Trophoblast cell (in vitro differentiated cells and primary cell): ENCODE results near the gene KLHL40.

ENCODE experiments used
- DNase-seq, 2 donors: peaks; one replicate each; pipeline ENCODE4 v3.0.0-alpha.2; 2016
- H2AFZ ChIP-seq: 2 replicates; pipeline ENCODE4 v1.6.1; 2013; ENCODE audit warnings: low read length, moderate library complexity, mild to moderate bottlenecking; ENCODE audit not compliant: insufficient read depth, poor library complexity
- H2AK5ac ChIP-seq: 2 replicates; pipeline ENCODE4 v1.6.1; 2013; ENCODE audit warnings: mild to moderate bottlenecking, low read length
- H2BK120ac ChIP-seq: 2 replicates; pipeline ENCODE4 v1.6.1; 2013; ENCODE audit warnings: low read length, mild to moderate bottlenecking, moderate library complexity; ENCODE audit not compliant: insufficient read depth, poor library complexity
- H2BK12ac ChIP-seq: 2 replicates; pipeline ENCODE4 v1.6.1; 2013; ENCODE audit warnings: mild to moderate bottlenecking, low read length, moderate library complexity
- H2BK5ac ChIP-seq: 2 replicates; pipeline ENCODE4 v1.6.1; 2013; ENCODE audit warnings: low read length, low read depth, moderate library complexity, mild to moderate bottlenecking; ENCODE audit not compliant: poor library complexity
- H3K14ac ChIP-seq: 2 replicates; pipeline ENCODE4 v1.6.1; 2013; ENCODE audit warnings: mild to moderate bottlenecking, low read length
- H3K18ac ChIP-seq: 2 replicates; pipeline ENCODE4 v1.6.1; 2013; ENCODE audit warnings: mild to moderate bottlenecking, low read length
- H3K23ac ChIP-seq: 2 replicates; pipeline ENCODE4 v1.6.1; 2013; ENCODE audit warnings: low read length
- H3K27ac ChIP-seq: 2 replicates; pipeline ENCODE4 v1.5.1; 2013; ENCODE audit warnings: low read depth, mild to moderate bottlenecking, inconsistent platforms, low read length, moderate library complexity
- H3K27me3 ChIP-seq: 2 replicates; pipeline ENCODE4 v1.6.1; 2013; ENCODE audit warnings: inconsistent platforms, mild to moderate bottlenecking, low read length, moderate library complexity; ENCODE audit not compliant: insufficient read depth
- H3K36me3 ChIP-seq, 2 experiments: 1 replicate in 1 of 2; 2 replicates in 1 of 2; pipeline ENCODE4 v1.6.1; 2013; ENCODE audit warnings: low read length in 2 of 2, mild to moderate bottlenecking in 2 of 2, moderate library complexity in 1 of 2; ENCODE audit not compliant: insufficient read depth in 2 of 2, control insufficient read depth in 1 of 2
- H3K4ac ChIP-seq: 2 replicates; pipeline ENCODE4 v1.6.1; 2013; ENCODE audit warnings: low read depth, mild to moderate bottlenecking, low read length, moderate library complexity
- H3K4me1 ChIP-seq, 2 experiments: 1 replicate in 1 of 2; 2 replicates in 1 of 2; pipeline ENCODE4 v1.6.1; 2013; ENCODE audit warnings: low read length in 2 of 2, mild to moderate bottlenecking in 2 of 2, moderate library complexity in 1 of 2; ENCODE audit not compliant: insufficient read depth in 2 of 2, control insufficient read depth in 1 of 2
- H3K4me2 ChIP-seq: 2 replicates; pipeline ENCODE4 v1.6.1; 2013; ENCODE audit warnings: inconsistent platforms, mild to moderate bottlenecking, low read length, moderate library complexity
- H3K4me3 ChIP-seq: 2 replicates; pipeline ENCODE4 v1.5.1; 2013; ENCODE audit warnings: mild to moderate bottlenecking, low read depth, low read length, inconsistent platforms
- H3K79me1 ChIP-seq: one replicate; pipeline ENCODE4 v1.6.1; 2013; ENCODE audit warnings: low read length
- H3K79me2 ChIP-seq: 2 replicates; pipeline ENCODE4 v1.6.1; 2013; ENCODE audit warnings: low read length, mild to moderate bottlenecking; ENCODE audit not compliant: control insufficient read depth, insufficient read depth, poor library complexity
- H3K9ac ChIP-seq: 2 replicates; pipeline ENCODE4 v1.6.1; 2013; ENCODE audit warnings: mild to moderate bottlenecking, low read length
- H3K9me3 ChIP-seq: 2 replicates; pipeline ENCODE4 v1.6.1; 2013; ENCODE audit warnings: low read depth, mild to moderate bottlenecking, control low read depth, inconsistent platforms, low read length; ENCODE audit not compliant: insufficient read depth
- H4K12ac ChIP-seq: 2 replicates; pipeline ENCODE4 v1.6.1; 2013; ENCODE audit warnings: low read depth, mild to moderate bottlenecking, low read length, moderate library complexity
- H4K8ac ChIP-seq: 2 replicates; pipeline ENCODE4 v1.6.1; 2013; ENCODE audit warnings: low read depth, mild to moderate bottlenecking, low read length, moderate library complexity
- H4K91ac ChIP-seq: one replicate; pipeline ENCODE4 v1.6.1; 2013; ENCODE audit warnings: low read depth, mild to moderate bottlenecking, low read length, moderate library complexity
- WGBS: extraction: QIAGEN DNeasy Blood & Tissue Kit; methylation state at CpG from one replicate; pipeline ENCODE4 v1.1.7; 2013; ENCODE audit warnings: missing lambda C conversion rate; ENCODE audit not compliant: insufficient read length, insufficient coverage; ENCODE audit errors: extremely low coverage; 5-methylcytosine and 5-hydroxymethylcytosine counted together

The KLHL40 gene

DNA sequence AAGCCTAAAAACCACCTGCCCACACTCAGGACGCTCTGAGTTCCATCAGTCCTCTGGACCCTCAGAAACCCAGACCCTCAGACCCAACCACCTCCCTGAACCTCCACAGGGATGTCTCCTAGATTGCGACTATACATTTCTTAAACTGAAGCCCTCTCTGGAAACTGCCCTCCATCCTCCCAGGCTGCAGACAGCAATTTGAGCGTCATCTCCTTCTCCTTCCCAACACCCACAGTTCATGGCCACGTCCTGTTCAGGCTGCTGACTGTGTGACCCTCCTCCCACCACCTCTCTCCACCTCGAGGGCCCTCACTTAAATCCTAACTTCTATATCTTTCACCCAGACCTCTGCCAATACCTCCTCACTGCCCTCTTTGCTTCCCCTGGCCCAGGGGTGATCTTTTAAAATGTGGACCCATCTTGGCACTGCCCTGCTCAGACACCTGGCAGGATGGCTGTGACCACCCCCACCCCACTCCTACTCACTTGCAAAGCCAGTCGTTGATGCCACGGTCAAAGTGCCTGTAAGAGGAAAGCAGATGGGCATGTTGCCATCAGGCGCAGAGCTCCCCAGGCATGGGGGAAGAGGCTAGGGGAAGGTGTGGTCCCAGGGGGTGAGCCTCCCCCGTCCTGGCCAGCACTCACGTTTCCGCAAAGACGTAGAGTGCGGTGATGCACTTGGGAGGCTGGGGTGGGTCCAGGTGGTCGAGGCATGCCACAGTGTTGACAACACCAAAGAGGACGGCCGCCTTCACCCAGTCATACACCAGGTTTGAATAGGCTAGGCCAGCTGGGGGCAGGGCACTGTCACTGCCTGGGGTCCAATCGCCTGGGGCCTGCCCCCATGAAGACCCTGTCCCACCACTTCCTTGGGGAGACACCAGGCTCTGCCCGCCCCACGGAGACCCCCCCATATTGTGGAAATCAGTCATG lies 11.3 kb downstream of the KLHL40 start:
- H4K12ac ChIP-seq: no peak overlapping the region
- H3K4me2 ChIP-seq: no peak overlapping the region
- H4K91ac ChIP-seq: no peak overlapping the region
- H2AK5ac ChIP-seq: no peak overlapping the region
- H2BK120ac ChIP-seq: no peak overlapping the region
- H3K4ac ChIP-seq: no peak overlapping the region
- H3K79me2 ChIP-seq: no peaks in the 10 kb centered on the region
- no peak overlapping the region for H3K23ac ChIP-seq
- DNase-seq: no peak
- H3K27me3 ChIP-seq: no peaks in the 10 kb centered on the region
- peaks cover 5% of the 10 kb centered on the region for H3K9me3 ChIP-seq
- no peaks in the 10 kb centered on the region for H3K4me1 ChIP-seq
- no peaks in the 10 kb centered on the region for H3K79me1 ChIP-seq
- H4K8ac ChIP-seq: no peak overlapping the region
- H3K18ac ChIP-seq: no peak overlapping the region
- no peak overlapping the region for H2AFZ ChIP-seq
- no peak overlapping the region for H2BK12ac ChIP-seq
- no CpG with 5 or more reads among the region's 19 CpGs for WGBS
- no peak overlapping the region for H3K27ac ChIP-seq
- no peak overlapping the region for H2BK5ac ChIP-seq
- H3K9ac ChIP-seq: no peak overlapping the region
- H3K36me3 ChIP-seq: no peaks in the 10 kb centered on the region
- no peak overlapping the region for H3K14ac ChIP-seq
- no peak overlapping the region for H3K4me3 ChIP-seq

DNA sequence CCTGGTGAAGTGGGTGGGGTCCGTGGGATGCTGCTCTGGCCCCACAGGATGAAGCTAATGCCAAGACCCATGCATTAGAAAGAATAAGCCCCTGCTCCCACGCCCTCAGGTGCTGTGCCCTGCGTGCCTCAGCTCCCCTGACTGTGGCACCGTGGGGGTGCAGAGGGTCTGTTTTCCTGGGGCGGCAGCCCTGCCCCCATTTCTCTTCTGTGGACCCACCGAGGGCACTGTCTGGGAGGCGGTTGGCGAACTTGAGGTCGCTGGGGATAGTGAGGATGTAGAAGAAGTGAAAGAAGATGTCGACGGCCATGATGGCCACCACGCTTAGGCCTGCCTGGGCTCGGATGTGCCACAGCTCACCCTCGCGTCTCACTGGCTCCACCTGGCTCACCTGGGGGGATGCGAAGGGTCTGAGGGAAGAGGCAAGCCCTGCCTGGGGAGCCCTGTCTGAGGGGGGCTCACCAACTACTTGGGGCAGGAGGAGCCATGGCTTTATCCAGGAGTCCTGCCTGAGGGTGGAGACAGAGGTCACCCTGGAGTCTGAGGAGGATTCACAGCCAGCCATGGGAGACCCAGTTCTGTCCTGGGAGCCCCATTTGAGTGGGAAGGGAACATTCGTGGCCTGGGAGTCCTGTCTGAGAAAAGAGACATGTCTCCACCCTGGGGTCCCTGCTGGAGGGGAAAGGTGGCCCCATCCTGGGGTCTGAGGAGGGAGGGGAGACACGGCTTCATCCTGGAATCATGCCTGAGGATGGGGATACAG lies 12.1 kb downstream of the KLHL40 start:
- peaks cover 5% of the 10 kb centered on the region for H3K9me3 ChIP-seq
- H2AK5ac ChIP-seq: no peak overlapping the region
- DNase-seq: no peak
- no CpG with 5 or more reads among the region's 18 CpGs for WGBS
- no peak overlapping the region for H3K27ac ChIP-seq
- no peak overlapping the region for H3K4ac ChIP-seq
- no peak overlapping the region for H2BK5ac ChIP-seq
- no peaks in the 10 kb centered on the region for H3K79me1 ChIP-seq
- no peak overlapping the region for H3K4me2 ChIP-seq
- no peak overlapping the region for H3K23ac ChIP-seq
- no peak overlapping the region for H3K14ac ChIP-seq
- H3K27me3 ChIP-seq: no peaks in the 10 kb centered on the region
- no peak overlapping the region for H4K91ac ChIP-seq
- H2BK120ac ChIP-seq: no peak overlapping the region
- H3K4me1 ChIP-seq: no peaks in the 10 kb centered on the region
- no peaks in the 10 kb centered on the region for H3K36me3 ChIP-seq
- no peak overlapping the region for H2BK12ac ChIP-seq
- H3K79me2 ChIP-seq: no peaks in the 10 kb centered on the region
- H3K9ac ChIP-seq: no peak overlapping the region
- H2AFZ ChIP-seq: no peak overlapping the region
- H3K4me3 ChIP-seq: no peak overlapping the region
- H4K12ac ChIP-seq: no peak overlapping the region
- H3K18ac ChIP-seq: no peak overlapping the region
- no peak overlapping the region for H4K8ac ChIP-seq

DNA sequence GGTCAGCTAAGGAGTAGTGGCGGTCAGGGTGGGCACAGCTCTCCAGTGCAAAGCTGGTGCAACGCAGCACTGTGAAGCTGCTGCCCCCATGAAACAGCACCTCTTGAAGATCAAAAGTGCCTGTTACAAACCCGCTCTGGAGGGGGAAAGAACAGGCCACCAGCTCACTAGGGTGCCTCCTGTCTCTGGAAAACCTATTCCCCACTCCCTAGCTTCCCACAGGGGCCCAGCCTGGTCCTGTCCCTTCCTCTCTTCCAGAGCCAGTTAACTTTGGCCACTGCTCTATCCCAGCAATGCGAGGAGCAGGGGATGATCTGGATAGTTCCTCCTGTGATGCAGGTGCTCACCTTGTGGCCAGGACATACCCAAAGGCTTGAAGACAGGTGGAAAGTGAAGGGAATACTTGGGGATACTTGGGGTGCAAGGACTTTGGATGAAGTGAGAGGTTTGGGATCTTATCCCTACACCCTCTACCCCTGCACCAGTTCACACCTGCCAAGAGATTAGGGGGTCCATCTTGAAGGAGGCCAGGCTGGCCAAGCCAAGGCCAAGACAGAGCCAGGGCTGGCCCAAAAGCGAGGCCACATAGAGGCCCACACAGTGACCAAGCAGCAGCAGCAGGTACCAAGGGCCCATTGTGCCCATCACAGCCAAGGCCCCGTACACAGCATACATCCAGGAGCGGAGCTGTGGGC lies 13.0 kb downstream of the KLHL40 start:
- no peak overlapping the region for H4K12ac ChIP-seq
- no peak overlapping the region for H3K4ac ChIP-seq
- no peak overlapping the region for H2AFZ ChIP-seq
- H3K27ac ChIP-seq: no peak overlapping the region
- H2AK5ac ChIP-seq: no peak overlapping the region
- no peaks in the 10 kb centered on the region for H3K27me3 ChIP-seq
- H3K4me3 ChIP-seq: no peak overlapping the region
- H2BK120ac ChIP-seq: no peak overlapping the region
- H3K9me3 ChIP-seq: peaks cover 5% of the 10 kb centered on the region
- no CpG with 5 or more reads among the region's 7 CpGs for WGBS
- no peaks in the 10 kb centered on the region for H3K79me2 ChIP-seq
- H4K91ac ChIP-seq: no peak overlapping the region
- no peak overlapping the region for H3K9ac ChIP-seq
- DNase-seq: no peak
- no peak overlapping the region for H2BK5ac ChIP-seq
- no peak overlapping the region for H3K23ac ChIP-seq
- H3K14ac ChIP-seq: no peak overlapping the region
- H4K8ac ChIP-seq: no peak overlapping the region
- H2BK12ac ChIP-seq: no peak overlapping the region
- H3K36me3 ChIP-seq: no peaks in the 10 kb centered on the region
- H3K79me1 ChIP-seq: no peaks in the 10 kb centered on the region
- no peak overlapping the region for H3K18ac ChIP-seq
- no peak overlapping the region for H3K4me2 ChIP-seq
- no peaks in the 10 kb centered on the region for H3K4me1 ChIP-seq

DNA sequence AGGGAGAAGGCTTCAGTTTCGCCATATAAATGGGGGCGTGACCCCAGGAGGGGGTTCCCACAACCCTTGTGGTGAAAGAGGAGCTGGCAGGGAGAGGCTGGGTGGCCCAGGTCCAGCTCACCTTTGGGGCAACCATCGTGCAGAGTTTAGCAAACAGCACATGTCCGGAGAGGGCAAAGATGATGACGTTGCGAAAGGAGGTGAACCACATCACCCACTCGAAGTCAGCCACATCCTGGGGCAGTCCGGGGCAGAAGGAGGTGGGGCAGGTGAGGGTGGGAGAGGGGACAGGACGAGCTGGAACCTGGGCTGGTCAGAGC lies 13.5 kb downstream of the KLHL40 start:
- no CpG with 5 or more reads among the region's 9 CpGs for WGBS

More for the DNA sequence above, 13.5 kb downstream of the KLHL40 start:
- Histone ChIP-seq H3K27ac (no peak overlapping the region), H2AK5ac (no peak overlapping the region), H2AFZ (no peak overlapping the region), H2BK12ac (no peak overlapping the region), H2BK5ac (no peak overlapping the region), H3K9ac (no peak overlapping the region), H3K14ac (no peak overlapping the region), H4K91ac (no peak overlapping the region), H3K79me1 (no peaks in the 10 kb centered on the region), H3K79me2 (no peaks in the 10 kb centered on the region), H3K4me3 (no peak overlapping the region), H3K4me2 (no peak overlapping the region), H4K12ac (no peak overlapping the region), H3K18ac (no peak overlapping the region), H3K4ac (no peak overlapping the region), H2BK120ac (no peak overlapping the region), H3K9me3 (peaks cover 5% of the 10 kb centered on the region), H3K36me3 (no peaks in the 10 kb centered on the region), H4K8ac (no peak overlapping the region), H3K23ac (no peak overlapping the region), H3K4me1 (no peaks in the 10 kb centered on the region), H3K27me3 (no peaks in the 10 kb centered on the region)
- no peak for DNase-seq
